ENCODE results near the gene SLC39A11.

DNA sequence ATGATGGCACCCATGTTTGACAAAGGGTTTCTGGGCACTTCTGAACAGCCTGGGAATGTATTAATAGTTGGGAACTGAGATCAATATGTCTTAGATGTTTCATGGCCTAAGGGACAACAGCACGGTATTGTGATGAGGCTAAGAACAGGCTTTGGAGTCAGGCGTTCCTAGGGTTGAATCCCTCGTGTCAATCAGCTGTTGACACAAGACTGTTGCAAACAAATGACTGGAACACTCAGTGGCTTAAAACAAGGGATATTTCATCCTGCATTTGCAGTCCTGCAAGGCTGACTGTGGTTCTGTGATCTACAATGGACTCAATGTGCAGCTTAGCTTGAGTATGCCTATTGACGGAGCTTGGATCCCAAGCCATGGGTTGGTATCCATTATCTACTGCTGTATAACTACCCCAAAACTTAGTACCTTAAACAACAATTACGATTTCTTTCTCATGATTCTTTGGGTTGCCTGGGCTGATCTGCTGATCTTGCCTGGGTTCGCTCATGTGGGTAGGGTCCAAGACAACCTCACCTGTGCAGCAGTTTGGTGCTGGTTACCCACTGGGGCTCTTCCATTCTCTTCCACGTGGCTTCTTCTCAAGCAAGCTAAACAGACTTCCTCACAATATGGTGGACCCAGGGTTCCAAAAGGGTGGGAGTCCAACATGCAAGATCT lies 472.4 kb downstream of the SLC39A11 start:
- TF ChIP-seq, protein P1, sequence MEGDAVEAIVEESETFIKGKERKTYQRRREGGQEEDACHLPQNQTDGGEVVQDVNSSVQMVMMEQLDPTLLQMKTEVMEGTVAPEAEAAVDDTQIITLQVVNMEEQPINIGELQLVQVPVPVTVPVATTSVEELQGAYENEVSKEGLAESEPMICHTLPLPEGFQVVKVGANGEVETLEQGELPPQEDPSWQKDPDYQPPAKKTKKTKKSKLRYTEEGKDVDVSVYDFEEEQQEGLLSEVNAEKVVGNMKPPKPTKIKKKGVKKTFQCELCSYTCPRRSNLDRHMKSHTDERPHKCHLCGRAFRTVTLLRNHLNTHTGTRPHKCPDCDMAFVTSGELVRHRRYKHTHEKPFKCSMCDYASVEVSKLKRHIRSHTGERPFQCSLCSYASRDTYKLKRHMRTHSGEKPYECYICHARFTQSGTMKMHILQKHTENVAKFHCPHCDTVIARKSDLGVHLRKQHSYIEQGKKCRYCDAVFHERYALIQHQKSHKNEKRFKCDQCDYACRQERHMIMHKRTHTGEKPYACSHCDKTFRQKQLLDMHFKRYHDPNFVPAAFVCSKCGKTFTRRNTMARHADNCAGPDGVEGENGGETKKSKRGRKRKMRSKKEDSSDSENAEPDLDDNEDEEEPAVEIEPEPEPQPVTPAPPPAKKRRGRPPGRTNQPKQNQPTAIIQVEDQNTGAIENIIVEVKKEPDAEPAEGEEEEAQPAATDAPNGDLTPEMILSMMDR (conservative IDR thresholded peaks at IDR 0.05; ENCODE audit: low read length): no peak
- TF ChIP-seq EZH2phosphoT487 (IDR thresholded peaks at IDR 0.05; ENCODE audit: borderline replicate concordance, low read depth, low read length): no peak

All from OCI-LY7 (cell line).